HEK293 (cell line): ENCODE results near the gene PIP4K2A.

ENCODE experiments used
- CTCF ChIA-PET: fragments of 350-600 bp; formaldehyde crosslinking; extraction: SDS; loops from one replicate; lab custom pipeline; 2021; ENCODE audit warnings: antibody characterized with exemption; lab: Yijun Ruan, JAX
- POLR2A ChIA-PET: fragments of 300-600 bp; formaldehyde crosslinking; extraction: SDS; loops from one replicate; lab custom pipeline; 2020; ENCODE audit warnings: antibody characterized with exemption, inconsistent platforms; lab: Yijun Ruan, JAX
- H3K27ac ChIP-seq: fragments of 200-500 bp; sonication (Bioruptor generic); 2 replicates; pipeline ENCODE4 v1.5.1; 2014; ENCODE audit warnings: low read depth, low read length, control low read depth, inconsistent platforms; ENCODE audit errors: extremely low read depth
- H3K36me3 ChIP-seq, 2 experiments: fragments of 200-500 bp in 1 of 2; sonication (Bioruptor generic) in 1 of 2; 1 replicate in 1 of 2; 2 replicates in 1 of 2; pipeline ENCODE4 v1.5.1; 2014 to 2017; ENCODE audit warnings: inconsistent platforms in 2 of 2, low read length in 2 of 2; ENCODE audit not compliant: control insufficient read depth in 2 of 2, insufficient read depth in 1 of 2
- H3K4me1 ChIP-seq: fragments of 200-500 bp; sonication (Bioruptor generic); 2 replicates; pipeline ENCODE4 v1.5.1; 2014; ENCODE audit warnings: mild to moderate bottlenecking, low read length, inconsistent platforms; ENCODE audit not compliant: control insufficient read depth, insufficient read depth
- H3K4me3 ChIP-seq: 2 replicates; pipeline ENCODE4 v1.5.1; 2011; ENCODE audit warnings: low read depth, mild to moderate bottlenecking, control low read depth, low read length, moderate library complexity
- H3K9me3 ChIP-seq: fragments of 200-500 bp; sonication (Bioruptor generic); 2 replicates; pipeline ENCODE4 v1.5.1; 2014; ENCODE audit warnings: low read depth, low read length, inconsistent platforms; ENCODE audit not compliant: control insufficient read depth, insufficient read depth
- BCL6B ChIP-seq: fragments of 450-650 bp; formaldehyde crosslinking; IDR thresholded peaks from 2 replicates; pipeline ENCODE4 v1.5.1; 2017; ENCODE audit warnings: missing biosample characterization, missing genetic modification characterization
- KLF16 ChIP-seq: fragments of 450-650 bp; formaldehyde crosslinking; IDR thresholded peaks from 2 replicates; pipeline ENCODE4 v1.5.1; 2017; ENCODE audit warnings: missing biosample characterization, missing genetic modification characterization
- MYNN ChIP-seq: fragments of 450-650 bp; formaldehyde crosslinking; IDR thresholded peaks from 2 replicates; pipeline ENCODE4 v1.5.1; 2016; ENCODE audit warnings: missing biosample characterization, missing genetic modification characterization, borderline replicate concordance
- ZFP3 ChIP-seq: fragments of 450-650 bp; formaldehyde crosslinking; IDR thresholded peaks from 2 replicates; pipeline ENCODE4 v1.5.1; 2016; ENCODE audit warnings: low read depth, missing biosample characterization, missing genetic modification characterization
- ZNF155 ChIP-seq: fragments of 450-650 bp; formaldehyde crosslinking; IDR thresholded peaks from 2 replicates; pipeline ENCODE4 v1.5.1; 2016; ENCODE audit warnings: missing biosample characterization, missing genetic modification characterization
- ZNF350 ChIP-seq: fragments of 450-650 bp; formaldehyde crosslinking; IDR thresholded peaks from 2 replicates; pipeline ENCODE4 v1.5.0; 2017; ENCODE audit warnings: missing biosample characterization, mild to moderate bottlenecking, missing genetic modification characterization
- ZNF548 ChIP-seq: fragments of 450-650 bp; formaldehyde crosslinking; IDR thresholded peaks from 2 replicates; pipeline ENCODE4 v1.5.1; 2016; ENCODE audit warnings: missing biosample characterization, missing genetic modification characterization
- ZNF621 ChIP-seq: fragments of 450-650 bp; formaldehyde crosslinking; IDR thresholded peaks from 2 replicates; pipeline ENCODE4 v1.5.1; 2017; ENCODE audit warnings: missing biosample characterization, missing genetic modification characterization
- ZNF624 ChIP-seq: fragments of 450-650 bp; formaldehyde crosslinking; IDR thresholded peaks from 2 replicates; pipeline ENCODE4 v1.5.1; 2017; ENCODE audit warnings: missing biosample characterization, missing genetic modification characterization
- ZNF626 ChIP-seq: fragments of 450-650 bp; sonication (Bioruptor Pico); formaldehyde crosslinking; IDR thresholded peaks from 2 replicates; pipeline ENCODE4 v1.5.1; 2018; ENCODE audit warnings: missing biosample characterization, missing genetic modification characterization, inconsistent platforms
- ZNF629 ChIP-seq: fragments of 450-650 bp; formaldehyde crosslinking; IDR thresholded peaks from 2 replicates; pipeline ENCODE4 v1.5.1; 2017; ENCODE audit warnings: missing biosample characterization, missing genetic modification characterization
- ZNF843 ChIP-seq: fragments of 450-650 bp; formaldehyde crosslinking; IDR thresholded peaks from 2 replicates; pipeline ENCODE4 v1.5.1; 2016; ENCODE audit warnings: missing biosample characterization, missing genetic modification characterization
- ZSCAN16 ChIP-seq: fragments of 450-650 bp; formaldehyde crosslinking; IDR thresholded peaks from 2 replicates; pipeline ENCODE4 v1.5.1; 2016; ENCODE audit warnings: missing biosample characterization, missing genetic modification characterization
- ZSCAN4 ChIP-seq: fragments of 450-650 bp; formaldehyde crosslinking; IDR thresholded peaks from 2 replicates; pipeline ENCODE4 v1.5.1; 2017; ENCODE audit warnings: missing biosample characterization, missing genetic modification characterization
- TF ChIP-seq, protein P1 (sequence below): fragments of 450-650 bp; formaldehyde crosslinking; IDR thresholded peaks from 2 replicates; pipeline ENCODE4 v1.5.1; 2016; ENCODE audit warnings: missing biosample characterization, missing genetic modification characterization
- TF ChIP-seq, protein P2 (sequence below): fragments of 450-650 bp; formaldehyde crosslinking; IDR thresholded peaks from 2 replicates; pipeline ENCODE4 v1.5.1; 2016; ENCODE audit warnings: missing biosample characterization, missing genetic modification characterization
- TF ChIP-seq, protein P3 (sequence below): fragments of 450-650 bp; formaldehyde crosslinking; IDR thresholded peaks from 2 replicates; pipeline ENCODE4 v1.5.1; 2017; ENCODE audit warnings: missing biosample characterization, missing genetic modification characterization
- TF ChIP-seq, protein P4 (sequence below): fragments of 450-650 bp; formaldehyde crosslinking; optimal IDR thresholded peaks from 2 replicates; pipeline ENCODE3; 2016; ENCODE audit warnings: missing biosample characterization, mild to moderate bottlenecking, missing genetic modification characterization

Gene PIP4K2A

GRCh38 chr10:22697800-22698199 lies 16.6 kb downstream of the PIP4K2A start:
- CTCF ChIA-PET: no interaction called here
- no peaks in the 10 kb centered on the region for H3K36me3 ChIP-seq
- no peaks in the 10 kb centered on the region for H3K9me3 ChIP-seq
- H3K4me1 ChIP-seq: peaks cover 2% of the 10 kb centered on the region; the same call in 1 of the 2 replicates
- TF ChIP-seq, protein P1, sequence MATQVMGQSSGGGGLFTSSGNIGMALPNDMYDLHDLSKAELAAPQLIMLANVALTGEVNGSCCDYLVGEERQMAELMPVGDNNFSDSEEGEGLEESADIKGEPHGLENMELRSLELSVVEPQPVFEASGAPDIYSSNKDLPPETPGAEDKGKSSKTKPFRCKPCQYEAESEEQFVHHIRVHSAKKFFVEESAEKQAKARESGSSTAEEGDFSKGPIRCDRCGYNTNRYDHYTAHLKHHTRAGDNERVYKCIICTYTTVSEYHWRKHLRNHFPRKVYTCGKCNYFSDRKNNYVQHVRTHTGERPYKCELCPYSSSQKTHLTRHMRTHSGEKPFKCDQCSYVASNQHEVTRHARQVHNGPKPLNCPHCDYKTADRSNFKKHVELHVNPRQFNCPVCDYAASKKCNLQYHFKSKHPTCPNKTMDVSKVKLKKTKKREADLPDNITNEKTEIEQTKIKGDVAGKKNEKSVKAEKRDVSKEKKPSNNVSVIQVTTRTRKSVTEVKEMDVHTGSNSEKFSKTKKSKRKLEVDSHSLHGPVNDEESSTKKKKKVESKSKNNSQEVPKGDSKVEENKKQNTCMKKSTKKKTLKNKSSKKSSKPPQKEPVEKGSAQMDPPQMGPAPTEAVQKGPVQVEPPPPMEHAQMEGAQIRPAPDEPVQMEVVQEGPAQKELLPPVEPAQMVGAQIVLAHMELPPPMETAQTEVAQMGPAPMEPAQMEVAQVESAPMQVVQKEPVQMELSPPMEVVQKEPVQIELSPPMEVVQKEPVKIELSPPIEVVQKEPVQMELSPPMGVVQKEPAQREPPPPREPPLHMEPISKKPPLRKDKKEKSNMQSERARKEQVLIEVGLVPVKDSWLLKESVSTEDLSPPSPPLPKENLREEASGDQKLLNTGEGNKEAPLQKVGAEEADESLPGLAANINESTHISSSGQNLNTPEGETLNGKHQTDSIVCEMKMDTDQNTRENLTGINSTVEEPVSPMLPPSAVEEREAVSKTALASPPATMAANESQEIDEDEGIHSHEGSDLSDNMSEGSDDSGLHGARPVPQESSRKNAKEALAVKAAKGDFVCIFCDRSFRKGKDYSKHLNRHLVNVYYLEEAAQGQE (tag by site-specific recombination): peak; percentile 43; the same call in 1 of the 2 replicates
- TF ChIP-seq ZSCAN4 (tag by site-specific recombination) (0 out of 2 replicates have a peak, but pooled peaks have one; percentile 13), ZNF626 (tag by site-specific recombination) (no peak), BCL6B (tag by site-specific recombination) (no peak), ZNF548 (no peak)
- H3K27ac ChIP-seq: no peak overlapping the region
- H3K4me3 ChIP-seq: no peak overlapping the region
- POLR2A ChIA-PET: no interaction called here

- TF ChIP-seq ZNF155 (tag by site-specific recombination) (no peak), ZNF629 (tag by site-specific recombination) (no peak), ZNF350 (tag by site-specific recombination) (no peak)
- TF ChIP-seq, protein P2, sequence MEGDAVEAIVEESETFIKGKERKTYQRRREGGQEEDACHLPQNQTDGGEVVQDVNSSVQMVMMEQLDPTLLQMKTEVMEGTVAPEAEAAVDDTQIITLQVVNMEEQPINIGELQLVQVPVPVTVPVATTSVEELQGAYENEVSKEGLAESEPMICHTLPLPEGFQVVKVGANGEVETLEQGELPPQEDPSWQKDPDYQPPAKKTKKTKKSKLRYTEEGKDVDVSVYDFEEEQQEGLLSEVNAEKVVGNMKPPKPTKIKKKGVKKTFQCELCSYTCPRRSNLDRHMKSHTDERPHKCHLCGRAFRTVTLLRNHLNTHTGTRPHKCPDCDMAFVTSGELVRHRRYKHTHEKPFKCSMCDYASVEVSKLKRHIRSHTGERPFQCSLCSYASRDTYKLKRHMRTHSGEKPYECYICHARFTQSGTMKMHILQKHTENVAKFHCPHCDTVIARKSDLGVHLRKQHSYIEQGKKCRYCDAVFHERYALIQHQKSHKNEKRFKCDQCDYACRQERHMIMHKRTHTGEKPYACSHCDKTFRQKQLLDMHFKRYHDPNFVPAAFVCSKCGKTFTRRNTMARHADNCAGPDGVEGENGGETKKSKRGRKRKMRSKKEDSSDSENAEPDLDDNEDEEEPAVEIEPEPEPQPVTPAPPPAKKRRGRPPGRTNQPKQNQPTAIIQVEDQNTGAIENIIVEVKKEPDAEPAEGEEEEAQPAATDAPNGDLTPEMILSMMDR (tag by site-specific recombination): no peak
- no peak overlapping the region for H3K27ac ChIP-seq
- no peaks in the 10 kb centered on the region for H3K36me3 ChIP-seq
- H3K4me1 ChIP-seq: peaks cover 2% of the 10 kb centered on the region; the same call in 1 of the 2 replicates
- H3K4me3 ChIP-seq: no peak overlapping the region
- H3K9me3 ChIP-seq: no peaks in the 10 kb centered on the region
- ChIA-PET CTCF (interaction anchor here (0.6 kb wide), 1 partner anchor 1830 kb away, joined by 6 read pairs; no protein-coding TSS in a partner anchor), POLR2A (interaction anchor here (0.9 kb wide), 1 partner anchor 98 kb away, joined by 5 read pairs; no protein-coding TSS in a partner anchor)
Measured at GRCh38 chr10:22697101-22697500, 17.3 kb downstream of the PIP4K2A start.

DNA sequence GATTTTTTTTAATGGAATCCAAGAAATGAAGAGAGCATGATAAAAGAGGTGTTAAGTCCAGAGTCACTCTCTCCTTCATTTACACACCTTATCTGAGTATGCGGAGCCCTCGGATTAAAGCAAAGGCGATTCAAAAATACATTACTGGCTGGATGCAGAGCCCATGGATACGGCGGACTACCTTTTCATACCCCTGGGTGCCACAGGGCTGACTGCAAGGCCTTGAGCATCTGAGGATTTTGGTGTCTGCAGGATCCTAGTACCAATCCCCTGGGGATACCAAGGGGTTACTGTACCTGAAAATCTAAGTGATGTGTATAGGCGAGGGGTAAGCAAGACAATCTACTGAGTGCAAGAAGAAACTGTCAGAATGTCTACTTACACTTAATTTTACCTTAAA lies 20.5 kb downstream of the PIP4K2A start:
- Histone ChIP-seq H3K9me3 (no peaks in the 10 kb centered on the region), H3K4me1 (peaks cover 2% of the 10 kb centered on the region; the same call in 1 of the 2 replicates), H3K27ac (no peak overlapping the region), H3K36me3 (no peaks in the 10 kb centered on the region), H3K4me3 (no peak overlapping the region)
- CTCF ChIA-PET: no interaction called here
- POLR2A ChIA-PET: no interaction called here
- TF ChIP-seq BCL6B (tag by site-specific recombination) (no peak), ZFP3 (tag by site-specific recombination) (no peak), KLF16 (tag by site-specific recombination) (no peak), ZSCAN16 (no peak), ZNF843 (tag by site-specific recombination) (no peak), ZNF621 (tag by site-specific recombination) (no peak), MYNN (tag by site-specific recombination) (no peak), ZNF624 (tag by site-specific recombination) (no peak)
- TF ChIP-seq, protein P3, sequence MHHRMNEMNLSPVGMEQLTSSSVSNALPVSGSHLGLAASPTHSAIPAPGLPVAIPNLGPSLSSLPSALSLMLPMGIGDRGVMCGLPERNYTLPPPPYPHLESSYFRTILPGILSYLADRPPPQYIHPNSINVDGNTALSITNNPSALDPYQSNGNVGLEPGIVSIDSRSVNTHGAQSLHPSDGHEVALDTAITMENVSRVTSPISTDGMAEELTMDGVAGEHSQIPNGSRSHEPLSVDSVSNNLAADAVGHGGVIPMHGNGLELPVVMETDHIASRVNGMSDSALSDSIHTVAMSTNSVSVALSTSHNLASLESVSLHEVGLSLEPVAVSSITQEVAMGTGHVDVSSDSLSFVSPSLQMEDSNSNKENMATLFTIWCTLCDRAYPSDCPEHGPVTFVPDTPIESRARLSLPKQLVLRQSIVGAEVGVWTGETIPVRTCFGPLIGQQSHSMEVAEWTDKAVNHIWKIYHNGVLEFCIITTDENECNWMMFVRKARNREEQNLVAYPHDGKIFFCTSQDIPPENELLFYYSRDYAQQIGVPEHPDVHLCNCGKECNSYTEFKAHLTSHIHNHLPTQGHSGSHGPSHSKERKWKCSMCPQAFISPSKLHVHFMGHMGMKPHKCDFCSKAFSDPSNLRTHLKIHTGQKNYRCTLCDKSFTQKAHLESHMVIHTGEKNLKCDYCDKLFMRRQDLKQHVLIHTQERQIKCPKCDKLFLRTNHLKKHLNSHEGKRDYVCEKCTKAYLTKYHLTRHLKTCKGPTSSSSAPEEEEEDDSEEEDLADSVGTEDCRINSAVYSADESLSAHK (tag by site-specific recombination): no peak
- TF ChIP-seq, protein P4, sequence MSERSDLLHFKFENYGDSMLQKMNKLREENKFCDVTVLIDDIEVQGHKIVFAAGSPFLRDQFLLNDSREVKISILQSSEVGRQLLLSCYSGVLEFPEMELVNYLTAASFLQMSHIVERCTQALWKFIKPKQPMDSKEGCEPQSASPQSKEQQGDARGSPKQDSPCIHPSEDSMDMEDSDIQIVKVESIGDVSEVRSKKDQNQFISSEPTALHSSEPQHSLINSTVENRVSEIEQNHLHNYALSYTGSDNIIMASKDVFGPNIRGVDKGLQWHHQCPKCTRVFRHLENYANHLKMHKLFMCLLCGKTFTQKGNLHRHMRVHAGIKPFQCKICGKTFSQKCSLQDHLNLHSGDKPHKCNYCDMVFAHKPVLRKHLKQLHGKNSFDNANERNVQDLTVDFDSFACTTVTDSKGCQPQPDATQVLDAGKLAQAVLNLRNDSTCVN: no peak
